Fibroblast of lung (primary cell): Measurements from ENCODE around the gene ATAD5. TPM values are rescaled to one million over a fixed set of nuclear protein-coding genes. Genes with fewer than 3 reads are reported as not detected.
"Not testable (repeated sequence)": the region's sequence is repeated elsewhere in the genome, so short reads cannot be mapped to it uniquely, and the experiment has no call there.

Source experiments
- DNase-seq, 2 donors: peaks; one replicate each; pipeline versions ENCODE4 v3.0.0 to v3.0.0-alpha.2; 2010; ENCODE audit warnings: low read depth in 2 of 2
- H2AFZ ChIP-seq: 2 replicates; pipeline ENCODE4 v1.5.1; 2012; ENCODE audit warnings: low read length, control low read depth, inconsistent platforms
- H3K27ac ChIP-seq: 2 replicates; pipeline ENCODE4 v1.5.1; 2011; ENCODE audit warnings: low read length, control low read depth; ENCODE audit not compliant: insufficient read depth
- H3K27me3 ChIP-seq: 2 replicates; pipeline ENCODE4 v1.5.1; 2011; ENCODE audit warnings: mild to moderate bottlenecking, low read length; ENCODE audit not compliant: control insufficient read depth, insufficient read depth
- H3K36me3 ChIP-seq: 2 replicates; pipeline ENCODE4 v1.5.1; 2011; ENCODE audit warnings: low read length; ENCODE audit not compliant: control insufficient read depth, insufficient read depth
- H3K4me1 ChIP-seq: 2 replicates; pipeline ENCODE4 v1.5.1; 2011; ENCODE audit warnings: low read length; ENCODE audit not compliant: control insufficient read depth, insufficient read depth; ENCODE audit errors: extremely low read depth
- H3K4me2 ChIP-seq: 2 replicates; pipeline ENCODE4 v1.5.1; 2011; ENCODE audit warnings: low read length, control low read depth; ENCODE audit not compliant: insufficient read depth; ENCODE audit errors: extremely low read depth
- H3K4me3 ChIP-seq, 4 experiments: fragments of 200-600 bp in 1 of 4; sonication (generic) in 1 of 4; replicated peaks in 1 of 4; 2 replicates each; pipeline ENCODE4 v1.5.1; 2011 to 2016; ENCODE audit warnings: low read length in 4 of 4, low read depth in 3 of 4, mild to moderate bottlenecking in 3 of 4, control low read depth in 2 of 4, inconsistent platforms in 1 of 4, mixed read lengths in 1 of 4; ENCODE audit not compliant: insufficient read depth in 1 of 4; ENCODE audit errors: control extremely low read depth in 1 of 4
- H3K79me2 ChIP-seq: 2 replicates; pipeline ENCODE4 v1.5.1; 2012; ENCODE audit warnings: mild to moderate bottlenecking, low read length, inconsistent platforms; ENCODE audit not compliant: control insufficient read depth, insufficient read depth
- H3K9ac ChIP-seq: 2 replicates; pipeline ENCODE4 v1.5.1; 2011; ENCODE audit warnings: mild to moderate bottlenecking, low read length, control low read depth; ENCODE audit not compliant: insufficient read depth
- H3K9me3 ChIP-seq: 2 replicates; pipeline ENCODE4 v1.5.1; 2012; ENCODE audit warnings: low read depth, low read length; ENCODE audit not compliant: control insufficient read depth, insufficient read depth
- H4K20me1 ChIP-seq: 2 replicates; pipeline ENCODE4 v1.5.1; 2011; ENCODE audit warnings: low read length; ENCODE audit not compliant: control insufficient read depth, insufficient read depth; ENCODE audit errors: extremely low read depth
- CTCF ChIP-seq, 2 donors: IDR thresholded peaks in 1 of 2; conservative IDR thresholded peaks in 1 of 2; 1 replicate in 1 of 2; 2 replicates in 1 of 2; pipeline ENCODE4 v1.5.1; 2011 to 2012; ENCODE audit warnings: low read length in 2 of 2, control low read depth in 1 of 2, inconsistent platforms in 1 of 2, low read depth in 1 of 2, mild to moderate bottlenecking in 1 of 2
- EZH2 ChIP-seq: IDR thresholded peaks from 2 replicates; pipeline ENCODE4 v1.5.1; 2012; ENCODE audit warnings: low read length, control low read depth, mild to moderate bottlenecking; ENCODE audit errors: missing control alignments
- polyA plus RNA-seq, 2 donors: library from polyadenylated mRNA; depleted of rRNA in 1 of 2; stranded (reverse) in 1 of 2; unstranded in 1 of 2; fragments of >200 nt; gene quantifications; 2 replicates each; pipeline ENCODE4 v1.2.1, GENCODE V29; 2011 to 2012; ENCODE audit warnings: missing spikeins in 1 of 2
- total RNA-seq: library from RNA; depleted of rRNA; stranded (reverse); fragments of >200 nt; gene quantifications from 2 replicates; pipeline ENCODE4 v1.2.1, GENCODE V29; 2014

Gene ATAD5
- total and polyA plus RNA-seq, 2 donors (not counting 1 experiment from before 2014, with no cell fraction given) = 0.83 to 1.6 TPM

GRCh38 chr17:30927756-30928155, 96.0 kb downstream of the ATAD5 start:
- TF ChIP-seq EZH2 = no peak
- Histone ChIP-seq H4K20me1 (no peaks in the 10 kb centered on the region), H3K27ac (no peak overlapping the region), H3K36me3 (no peaks in the 10 kb centered on the region), H3K4me1 (no peaks in the 10 kb centered on the region), H3K4me3 (no peak overlapping the region), H3K9me3 (no peaks in the 10 kb centered on the region), H3K27me3 (peaks cover 2% of the 10 kb centered on the region), H3K9ac (no peak overlapping the region), H3K4me2 (no peak overlapping the region), H3K79me2 (no peaks in the 10 kb centered on the region), H2AFZ (no peak overlapping the region)
- no peak for DNase-seq

- H3K9ac ChIP-seq = no peak overlapping the region
- no peak for DNase-seq
These were observed 96.8 kb downstream of the ATAD5 start for GRCh38 chr17:30928584-30928983.

GRCh38 chr17:30929081-30929633, 97.4 kb downstream of the ATAD5 start:
- no peak overlapping the region for H3K27ac ChIP-seq
- no peak overlapping the region for H3K9ac ChIP-seq
- no peaks in the 10 kb centered on the region for H4K20me1 ChIP-seq
- DNase-seq = no peak
- H3K4me3 ChIP-seq = no peak overlapping the region
- no peaks in the 10 kb centered on the region for H3K79me2 ChIP-seq
- no peaks in the 10 kb centered on the region for H3K36me3 ChIP-seq
- peaks cover 2% of the 10 kb centered on the region for H3K27me3 ChIP-seq
- H2AFZ ChIP-seq = no peak overlapping the region
- no peak overlapping the region for H3K4me2 ChIP-seq
- TF ChIP-seq CTCF (conservative IDR thresholded peaks at IDR 0.05 in 1 of 2, IDR thresholded peaks at IDR 0.05 in 1 of 2; ENCODE audit: low read depth in 1 of 2, low read length in 2 of 2) (no peak), EZH2 (no peak)
- H3K9me3 ChIP-seq = no peaks in the 10 kb centered on the region
- H3K4me1 ChIP-seq = no peaks in the 10 kb centered on the region

More at GRCh38 chr17:30928584-30928983, 96.8 kb downstream of the ATAD5 start:
- Histone ChIP-seq H3K27ac (no peak overlapping the region), H3K27me3 (peaks cover 2% of the 10 kb centered on the region), H2AFZ (no peak overlapping the region), H4K20me1 (no peaks in the 10 kb centered on the region), H3K4me1 (no peaks in the 10 kb centered on the region), H3K79me2 (no peaks in the 10 kb centered on the region), H3K9me3 (no peaks in the 10 kb centered on the region), H3K4me2 (no peak overlapping the region), H3K36me3 (no peaks in the 10 kb centered on the region), H3K4me3 (no peak overlapping the region)
- TF ChIP-seq CTCF (conservative IDR thresholded peaks at IDR 0.05 in 1 of 2, IDR thresholded peaks at IDR 0.05 in 1 of 2; ENCODE audit: low read depth in 1 of 2, low read length in 2 of 2) (no peak), EZH2 (no peak)

- H4K20me1 ChIP-seq, H3K27ac ChIP-seq, H3K9me3 ChIP-seq, H3K9ac ChIP-seq, DNase-seq, H3K79me2 ChIP-seq, H2AFZ ChIP-seq, H3K27me3 ChIP-seq, H3K4me3 ChIP-seq, H3K4me1 ChIP-seq, H3K36me3 ChIP-seq, H3K4me2 ChIP-seq: not testable (repeated sequence)
These were observed 98.1 kb downstream of the ATAD5 start for GRCh38 chr17:30929861-30930260.
